Kidney epithelial cell (primary cell): Measurements from ENCODE around the gene NOC4L. TPM values are rescaled to one million over a fixed set of nuclear protein-coding genes. Genes with fewer than 3 reads are reported as not detected.

Source experiments
- DNase-seq: peaks from one replicate; pipeline ENCODE4 v3.0.0-alpha.2; 2010; ENCODE audit warnings: low read depth
- H3K27me3 ChIP-seq: 2 replicates; pipeline ENCODE4 v1.6.0; 2011; ENCODE audit warnings: low read length; ENCODE audit not compliant: control insufficient read depth, insufficient read depth
- H3K36me3 ChIP-seq: 2 replicates; pipeline ENCODE4 v1.5.1; 2011; ENCODE audit warnings: low read length; ENCODE audit not compliant: control insufficient read depth, insufficient read depth
- H3K4me3 ChIP-seq: 2 replicates; pipeline ENCODE4 v1.5.1; 2011; ENCODE audit warnings: low read depth, mild to moderate bottlenecking, control low read depth, low read length
- CTCF ChIP-seq: IDR thresholded peaks from 2 replicates; pipeline ENCODE4 v1.5.1; 2011; ENCODE audit warnings: mild to moderate bottlenecking, moderate library complexity, low read length, control low read depth, inconsistent platforms; ENCODE audit not compliant: insufficient read depth, poor library complexity, severe bottlenecking
- total RNA-seq: library from RNA; depleted of rRNA; stranded (reverse); fragments of >200 nt; gene quantifications from 2 replicates; pipeline ENCODE4 v1.2.3, GENCODE V29; 2015

The NOC4L gene
- total RNA-seq, 1 donor from 2014 or later: 23.8 TPM

DNA sequence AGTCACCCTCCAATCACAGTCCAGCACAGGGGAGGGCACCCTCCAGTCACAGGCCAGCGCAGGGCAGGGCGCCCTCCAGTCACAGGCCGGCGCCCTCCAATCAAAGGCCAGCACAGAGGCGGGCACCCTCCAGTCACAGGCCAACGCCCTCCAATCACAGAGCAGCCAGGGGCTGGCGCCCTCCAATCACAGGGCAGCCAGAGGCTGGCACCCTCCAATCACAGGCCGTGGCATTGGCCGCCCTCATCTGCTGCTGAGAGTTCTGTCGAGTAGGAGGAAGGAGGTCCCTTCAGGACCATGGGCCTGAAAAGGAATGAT lies 26.7 kb upstream of the NOC4L start:
- DNase-seq: no peak
- no peaks in the 10 kb centered on the region for H3K27me3 ChIP-seq
- H3K4me3 ChIP-seq: no peak overlapping the region
- H3K36me3 ChIP-seq: no peaks in the 10 kb centered on the region
- TF ChIP-seq CTCF: no peak

GRCh38 chr12:132118876-132119275 lies 25.4 kb upstream of the NOC4L start:
- Histone ChIP-seq H3K4me3 (no peak overlapping the region), H3K27me3 (no peaks in the 10 kb centered on the region), H3K36me3 (no peaks in the 10 kb centered on the region)
- no peak for DNase-seq
- TF ChIP-seq CTCF: no peak

DNA sequence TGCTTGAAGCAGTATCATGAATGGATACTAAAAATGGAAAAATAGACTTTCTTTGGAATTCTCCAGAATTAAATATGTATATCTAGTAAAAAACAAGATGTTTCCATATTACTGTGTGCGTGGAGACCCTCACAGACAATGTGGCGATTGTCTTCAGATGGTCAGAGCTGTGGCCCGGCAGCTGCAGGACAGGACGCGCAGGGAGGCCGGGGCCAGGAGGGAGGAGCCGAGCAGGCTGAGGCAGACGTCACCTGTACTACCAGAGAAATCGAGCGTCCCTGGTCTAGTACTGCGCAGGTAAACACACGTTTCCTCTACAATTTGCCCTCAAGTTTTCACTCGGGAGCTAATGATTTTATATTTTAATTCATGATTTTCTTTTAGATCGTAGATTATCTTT lies 23.0 kb upstream of the NOC4L start:
- no peak for TF ChIP-seq CTCF
- H3K27me3 ChIP-seq: no peaks in the 10 kb centered on the region
- no peaks in the 10 kb centered on the region for H3K36me3 ChIP-seq
- no peak overlapping the region for H3K4me3 ChIP-seq
- no peak for DNase-seq

GRCh38 chr12:132123970-132124765 lies 20.1 kb upstream of the NOC4L start:
- no peak for DNase-seq
- no peaks in the 10 kb centered on the region for H3K27me3 ChIP-seq
- TF ChIP-seq CTCF: no peak
- no peak overlapping the region for H3K4me3 ChIP-seq
- H3K36me3 ChIP-seq: no peaks in the 10 kb centered on the region

DNA sequence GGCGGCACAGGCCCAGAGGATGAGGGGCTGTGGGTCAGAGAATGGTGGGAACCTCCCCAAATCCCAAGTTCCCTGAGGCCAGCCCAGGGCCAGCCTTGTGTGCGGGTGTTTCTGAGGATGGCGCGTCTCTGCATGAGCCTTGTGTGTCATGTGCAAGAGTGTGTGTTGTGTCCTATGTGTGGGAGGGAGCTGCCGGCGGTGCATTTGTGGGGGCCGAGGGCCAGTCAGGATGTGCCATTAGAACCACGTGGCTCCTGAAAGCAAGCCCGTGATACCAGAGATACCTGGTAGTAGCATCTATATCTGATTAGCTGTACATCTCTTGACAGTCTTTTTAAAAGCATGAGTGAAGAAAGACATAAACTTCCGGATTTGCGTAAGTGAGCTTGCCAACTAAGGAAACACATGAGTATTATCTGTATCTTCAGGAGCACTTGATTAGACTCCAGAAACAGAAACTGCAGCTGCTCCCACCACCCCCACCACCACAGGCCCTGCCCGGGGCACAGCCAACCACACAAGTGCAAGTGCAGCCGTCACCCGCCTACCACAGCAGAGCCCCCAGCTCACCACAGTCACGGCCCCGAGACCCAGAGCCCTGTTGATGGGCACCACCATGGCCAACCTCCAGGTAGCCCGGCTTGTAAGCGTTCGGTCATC lies 19.4 kb upstream of the NOC4L start:
- DNase-seq: no peak
- no peak for TF ChIP-seq CTCF
- H3K36me3 ChIP-seq: no peaks in the 10 kb centered on the region

More for the DNA sequence above, 19.4 kb upstream of the NOC4L start:
- Histone ChIP-seq H3K4me3 (no peak overlapping the region), H3K27me3 (no peaks in the 10 kb centered on the region)
